Measurements from ENCODE around the gene COL4A3.

DNA sequence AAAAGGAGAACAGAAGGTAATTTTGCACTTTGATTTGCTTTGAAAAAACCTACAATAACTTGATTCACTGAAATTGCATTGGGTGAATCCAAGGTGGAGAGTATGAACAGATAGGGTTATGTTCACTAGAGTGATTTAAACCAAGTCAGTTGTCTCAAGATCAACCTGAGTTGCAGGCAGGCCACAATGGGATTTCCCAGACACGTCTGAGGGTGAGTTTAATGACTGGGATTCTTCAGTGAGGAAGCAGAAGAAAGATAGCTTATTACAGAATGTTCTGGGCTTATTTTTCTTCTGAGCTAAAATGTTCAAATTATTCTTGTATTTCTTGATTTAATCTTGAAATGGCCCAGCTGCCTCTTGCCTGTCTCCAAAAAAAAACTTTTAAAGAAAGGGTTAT is 20.5 kb upstream of the COL4A3 start:
- TF ChIP-seq, protein P1, sequence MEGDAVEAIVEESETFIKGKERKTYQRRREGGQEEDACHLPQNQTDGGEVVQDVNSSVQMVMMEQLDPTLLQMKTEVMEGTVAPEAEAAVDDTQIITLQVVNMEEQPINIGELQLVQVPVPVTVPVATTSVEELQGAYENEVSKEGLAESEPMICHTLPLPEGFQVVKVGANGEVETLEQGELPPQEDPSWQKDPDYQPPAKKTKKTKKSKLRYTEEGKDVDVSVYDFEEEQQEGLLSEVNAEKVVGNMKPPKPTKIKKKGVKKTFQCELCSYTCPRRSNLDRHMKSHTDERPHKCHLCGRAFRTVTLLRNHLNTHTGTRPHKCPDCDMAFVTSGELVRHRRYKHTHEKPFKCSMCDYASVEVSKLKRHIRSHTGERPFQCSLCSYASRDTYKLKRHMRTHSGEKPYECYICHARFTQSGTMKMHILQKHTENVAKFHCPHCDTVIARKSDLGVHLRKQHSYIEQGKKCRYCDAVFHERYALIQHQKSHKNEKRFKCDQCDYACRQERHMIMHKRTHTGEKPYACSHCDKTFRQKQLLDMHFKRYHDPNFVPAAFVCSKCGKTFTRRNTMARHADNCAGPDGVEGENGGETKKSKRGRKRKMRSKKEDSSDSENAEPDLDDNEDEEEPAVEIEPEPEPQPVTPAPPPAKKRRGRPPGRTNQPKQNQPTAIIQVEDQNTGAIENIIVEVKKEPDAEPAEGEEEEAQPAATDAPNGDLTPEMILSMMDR (IDR thresholded peaks at IDR 0.05; ENCODE audit: low read depth, low read length), result no peak
- no peak for TF ChIP-seq POLR2A (IDR thresholded peaks at IDR 0.05; ENCODE audit: extremely low read depth, insufficient read length)
